Measurements from ENCODE around the gene OR10A4.
"Not testable (repeated sequence)": the region's sequence is repeated elsewhere in the genome, so short reads cannot be mapped to it uniquely, and the experiment has no call there.

OR10A4 gene, protein sequence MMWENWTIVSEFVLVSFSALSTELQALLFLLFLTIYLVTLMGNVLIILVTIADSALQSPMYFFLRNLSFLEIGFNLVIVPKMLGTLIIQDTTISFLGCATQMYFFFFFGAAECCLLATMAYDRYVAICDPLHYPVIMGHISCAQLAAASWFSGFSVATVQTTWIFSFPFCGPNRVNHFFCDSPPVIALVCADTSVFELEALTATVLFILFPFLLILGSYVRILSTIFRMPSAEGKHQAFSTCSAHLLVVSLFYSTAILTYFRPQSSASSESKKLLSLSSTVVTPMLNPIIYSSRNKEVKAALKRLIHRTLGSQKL

GRCh38 chr11:6876325-6876724 lies at the start of gene OR10A4:
TSS of gene OR10A4 (plus strand) at chr11:6876625. CDS start at chr11:6876648, 23 bp downstream.
- no peak for DNase-seq (ENCODE audit: low read depth)

- no peak for DNase-seq (ENCODE audit: low read depth)
These were observed 48.3 kb upstream of the OR10A4 start for GRCh38 chr11:6828103-6828502.

GRCh38 chr11:6833356-6833755 lies 43.1 kb upstream of the OR10A4 start:
- no peak for DNase-seq (ENCODE audit: low read depth)

DNA sequence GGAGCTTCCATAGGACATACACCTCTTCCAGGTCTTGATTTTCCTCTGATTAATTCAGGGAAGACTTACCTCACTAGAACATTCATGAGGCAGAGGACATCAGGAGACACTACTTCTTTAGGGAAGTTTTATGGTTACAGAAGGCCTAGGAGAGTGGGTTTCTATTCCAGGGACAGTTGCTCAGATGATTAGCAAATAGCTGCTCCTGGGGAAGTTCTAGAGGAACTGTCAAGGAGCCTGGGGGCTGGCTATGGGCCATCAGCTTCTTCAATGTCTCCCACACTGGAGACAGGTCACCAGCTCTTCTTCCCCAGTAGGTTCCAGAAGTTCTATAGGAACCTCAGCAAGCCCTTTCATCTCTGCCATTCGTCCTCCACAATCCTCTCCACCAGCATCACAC lies 42.4 kb upstream of the OR10A4 start:
- DNase-seq (ENCODE audit: low read depth): no peak

- DNase-seq (ENCODE audit: low read depth): no peak
These were observed 34.7 kb upstream of the OR10A4 start for GRCh38 chr11:6841694-6842093.

GRCh38 chr11:6843670-6844069 lies 32.8 kb upstream of the OR10A4 start:
- DNase-seq (ENCODE audit: low read depth): no peak

DNA sequence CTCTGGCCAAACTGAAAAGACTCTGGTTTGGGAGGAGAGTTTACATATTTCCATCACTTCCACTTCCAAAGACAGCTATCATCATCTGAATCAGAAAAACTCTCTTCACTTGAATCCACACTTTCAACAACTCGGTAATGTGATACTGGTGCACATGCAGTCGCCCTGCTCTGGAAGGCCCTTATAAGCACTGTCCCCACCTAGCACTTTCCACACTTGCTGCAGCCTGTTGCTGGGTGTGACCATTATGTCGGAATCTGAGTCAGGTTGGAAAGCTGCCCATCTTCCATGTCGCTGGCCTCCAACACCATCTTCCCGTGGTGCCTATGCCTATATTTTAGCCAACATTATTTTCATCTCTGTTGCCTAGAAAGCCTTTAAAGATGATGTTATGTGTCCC lies 32.1 kb upstream of the OR10A4 start:
- no peak for DNase-seq (ENCODE audit: low read depth)

- DNase-seq (ENCODE audit: low read depth): no peak
These were observed 31.0 kb upstream of the OR10A4 start, which contains the start of gene OR10A5 for GRCh38 chr11:6845383-6845782. TSS of gene OR10A5 (plus strand) at chr11:6845683. CDS start at chr11:6845683, 0 bp downstream.

- DNase-seq (ENCODE audit: low read depth): no peak
These were observed 25.9 kb upstream of the OR10A4 start for GRCh38 chr11:6850526-6850925.

DNA sequence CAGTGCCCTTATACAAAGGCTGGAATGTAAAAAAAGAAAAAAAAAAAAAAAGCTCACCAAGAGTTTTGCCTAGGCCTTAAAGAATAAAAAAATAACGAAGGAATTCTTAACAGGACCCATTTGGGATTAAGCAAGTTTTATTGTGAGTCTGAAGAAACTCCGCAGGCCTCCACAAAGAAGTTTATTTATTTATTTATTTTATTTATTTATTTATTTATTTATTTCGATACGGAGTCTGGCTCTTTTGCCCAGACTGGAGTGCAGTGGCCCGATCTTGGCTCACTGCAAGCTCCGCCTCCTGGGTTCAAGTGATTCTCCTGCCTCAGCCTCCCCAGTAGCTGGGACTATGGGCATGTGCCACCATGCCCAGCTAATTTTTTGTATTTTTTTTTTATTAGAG lies 21.6 kb upstream of the OR10A4 start:
- DNase-seq (ENCODE audit: low read depth): not testable (repeated sequence)

- peak; percentile 67 for DNase-seq (ENCODE audit: low read depth)
These were observed 20.4 kb upstream of the OR10A4 start for GRCh38 chr11:6855971-6856541.

GRCh38 chr11:6856871-6857270 lies 19.6 kb upstream of the OR10A4 start:
- DNase-seq (ENCODE audit: low read depth): peak; percentile 26

- peak; percentile 11 for DNase-seq (ENCODE audit: low read depth)
These were observed 13.5 kb upstream of the OR10A4 start, which contains the start of gene OR10A2 for GRCh38 chr11:6862961-6863360. TSS of gene OR10A2 (plus strand) at chr11:6863057. CDS start at chr11:6869755, 6,698 bp downstream.

DNA sequence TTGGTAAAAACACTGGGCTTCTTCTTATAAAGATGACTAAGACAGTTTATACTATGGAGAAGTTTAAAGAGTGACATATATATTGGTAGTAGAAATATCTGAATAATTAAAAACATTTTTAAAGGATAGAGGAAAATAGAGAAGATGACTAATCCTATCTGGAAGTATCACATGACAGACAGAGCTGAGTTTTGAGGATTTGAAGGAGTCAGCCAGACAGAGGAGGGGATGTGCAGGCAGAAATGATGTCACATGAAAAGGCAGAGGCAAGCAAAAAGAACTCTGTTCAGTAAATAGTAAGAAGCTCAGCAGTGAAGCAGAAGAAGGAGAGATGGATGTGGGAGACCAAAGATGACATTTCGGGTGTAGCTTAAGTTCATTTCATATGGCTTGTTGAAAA lies 12.0 kb upstream of the OR10A4 start:
- peak; percentile 42 for DNase-seq (ENCODE audit: low read depth)

DNA sequence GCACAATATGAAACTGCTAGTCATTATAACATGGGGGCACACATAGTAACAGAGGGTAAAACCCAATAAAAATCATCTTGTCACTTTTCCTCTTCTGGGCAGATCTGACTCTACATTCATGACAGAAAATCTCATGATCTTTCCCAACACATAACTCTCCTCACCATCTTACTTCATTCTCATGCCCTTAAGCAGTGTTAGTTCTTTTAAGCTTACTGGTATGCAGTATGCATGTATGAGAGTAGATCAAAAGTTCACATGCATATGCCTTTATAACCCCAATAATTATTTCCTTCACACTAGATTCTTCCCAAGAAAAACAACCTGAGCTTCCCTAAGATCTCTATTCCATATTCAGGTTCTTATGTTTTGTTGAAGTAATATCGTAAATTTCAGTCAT lies 5.1 kb upstream of the OR10A4 start:
- DNase-seq (ENCODE audit: low read depth): no peak

- DNase-seq (ENCODE audit: low read depth): no peak
These were observed 664 bp upstream of the OR10A4 start for GRCh38 chr11:6875761-6876160.

GRCh38 chr11:6876914-6877313 lies 489 bp downstream of the OR10A4 start:
- DNase-seq (ENCODE audit: low read depth): no peak

- DNase-seq (ENCODE audit: low read depth): no peak
These were observed 6.3 kb downstream of the OR10A4 start for GRCh38 chr11:6882751-6883150.

DNA sequence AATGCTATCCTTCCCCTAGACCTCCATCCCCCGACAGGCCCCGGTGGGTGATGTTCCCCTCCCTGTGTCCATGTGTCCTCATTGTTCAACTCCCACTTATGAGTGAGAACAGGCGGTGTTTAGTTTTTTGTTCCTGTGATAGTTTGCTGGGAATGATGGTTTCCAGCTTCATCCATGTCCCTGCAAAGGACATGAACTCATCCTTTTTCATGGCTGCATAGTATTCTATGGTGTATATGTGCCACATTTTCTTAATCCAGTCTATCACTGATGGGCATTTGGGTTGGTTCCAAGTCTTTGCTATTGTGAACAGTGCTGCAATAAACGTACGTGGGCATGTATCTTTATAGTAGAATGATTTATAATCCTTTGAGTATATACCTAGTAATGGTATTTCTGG lies 11.3 kb downstream of the OR10A4 start:
- not testable (repeated sequence) for DNase-seq (ENCODE audit: low read depth)

GRCh38 chr11:6888830-6889229 lies 12.4 kb downstream of the OR10A4 start:
- DNase-seq (ENCODE audit: low read depth): no peak

GRCh38 chr11:6889835-6890234 lies 13.4 kb downstream of the OR10A4 start:
- no peak for DNase-seq (ENCODE audit: low read depth)

GRCh38 chr11:6892400-6892799 lies 16.0 kb downstream of the OR10A4 start, which contains the start of gene OR2D2:
TSS of gene OR2D2 (minus strand) at chr11:6892500. CDS start at chr11:6892500, 0 bp downstream.
- DNase-seq (ENCODE audit: low read depth): no peak

- DNase-seq (ENCODE audit: low read depth): no peak
These were observed 17.7 kb downstream of the OR10A4 start for GRCh38 chr11:6894097-6894496.

DNA sequence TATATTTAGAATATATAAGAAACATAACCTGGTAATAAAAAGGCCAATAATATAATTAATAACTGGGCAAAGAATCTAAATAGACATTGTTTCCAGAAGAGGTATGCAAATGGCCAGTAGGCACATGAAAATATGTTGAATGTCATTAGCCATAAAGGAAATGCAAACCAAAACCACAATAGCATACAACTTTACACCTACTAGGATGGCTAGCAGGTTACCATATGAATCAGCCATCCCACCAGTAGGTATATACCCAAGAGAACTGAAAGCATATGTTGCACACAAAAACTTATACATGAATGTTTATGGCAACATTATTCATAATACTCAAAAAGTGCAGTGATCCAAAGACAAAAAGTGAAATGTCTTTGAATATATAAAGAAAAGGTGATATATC lies 18.6 kb downstream of the OR10A4 start:
- DNase-seq (ENCODE audit: low read depth): no peak
